Mesodermal cell (in vitro differentiated cells): ENCODE results near the gene HCRTR1.
A peak's percentile ranks its signal among the peaks of the same experiment; 100 is the strongest.

Experiments
- H3K27ac ChIP-seq: 2 replicates; pipeline ENCODE4 v1.7.0; 2013; ENCODE audit warnings: mild to moderate bottlenecking, low read depth, low read length, moderate library complexity; ENCODE audit not compliant: severe bottlenecking
- H3K36me3 ChIP-seq: 2 replicates; pipeline ENCODE4 v1.7.1; 2013; ENCODE audit warnings: mild to moderate bottlenecking, low read length, moderate library complexity; ENCODE audit not compliant: control insufficient read depth, insufficient read depth
- H3K4me1 ChIP-seq: one replicate; pipeline ENCODE4 v1.7.1; 2013; ENCODE audit warnings: mild to moderate bottlenecking, low read length; ENCODE audit not compliant: insufficient read depth, control insufficient read depth, poor library complexity, severe bottlenecking
- H3K4me3 ChIP-seq: 2 replicates; pipeline ENCODE4 v1.7.0; 2013; ENCODE audit warnings: low read length, control low read depth, mild to moderate bottlenecking; ENCODE audit not compliant: insufficient read depth, poor library complexity, severe bottlenecking; ENCODE audit errors: extremely low read depth
- H3K9me3 ChIP-seq: 2 replicates; pipeline ENCODE4 v1.7.1; 2013; ENCODE audit warnings: mild to moderate bottlenecking, low read length, moderate library complexity; ENCODE audit not compliant: control insufficient read depth
- WGBS, 2 experiments: methylation state at CpG; one replicate each; pipeline ENCODE4 v1.1.5; 2013; ENCODE audit warnings: missing lambda C conversion rate in 2 of 2; ENCODE audit not compliant: insufficient coverage in 2 of 2; 5-methylcytosine and 5-hydroxymethylcytosine counted together

The HCRTR1 gene

GRCh38 chr1:31655104-31655503 lies 37.6 kb downstream of the HCRTR1 start:
- H3K36me3 ChIP-seq = no peaks in the 10 kb centered on the region
- WGBS, 2 experiments = 86 to 89% methylated on average over 3 to 5 of the region's 6 CpGs

GRCh38 chr1:31655756-31656155 lies 38.3 kb downstream of the HCRTR1 start:
- no peak overlapping the region for H3K4me3 ChIP-seq
- H3K4me1 ChIP-seq = peaks cover 18% of the 10 kb centered on the region
- H3K27ac ChIP-seq = no peak overlapping the region
- 93 to 100% methylated on average over 1 to 2 of the region's 4 CpGs for WGBS, 2 experiments
- no peaks in the 10 kb centered on the region for H3K9me3 ChIP-seq
- no peaks in the 10 kb centered on the region for H3K36me3 ChIP-seq

More at GRCh38 chr1:31655104-31655503, 37.6 kb downstream of the HCRTR1 start:
- H3K4me1 ChIP-seq = peaks cover 18% of the 10 kb centered on the region
- no peak overlapping the region for H3K4me3 ChIP-seq
- no peak overlapping the region for H3K27ac ChIP-seq
- no peaks in the 10 kb centered on the region for H3K9me3 ChIP-seq

- no peaks in the 10 kb centered on the region for H3K36me3 ChIP-seq
- H3K4me3 ChIP-seq = no peak overlapping the region
- WGBS, 2 experiments = 87 to 96% methylated on average over 13 to 14 of the region's 14 CpGs
- H3K27ac ChIP-seq = no peak overlapping the region
- no peaks in the 10 kb centered on the region for H3K9me3 ChIP-seq
- H3K4me1 ChIP-seq = peaks cover 18% of the 10 kb centered on the region
Measured at GRCh38 chr1:31657020-31657804, 39.7 kb downstream of the HCRTR1 start.

GRCh38 chr1:31657972-31658510 lies 40.6 kb downstream of the HCRTR1 start:
- H3K27ac ChIP-seq = peak overlapping the region; percentile 23
- H3K4me3 ChIP-seq = no peak overlapping the region
- no peaks in the 10 kb centered on the region for H3K36me3 ChIP-seq
- H3K4me1 ChIP-seq = peaks cover 18% of the 10 kb centered on the region
- H3K9me3 ChIP-seq = no peaks in the 10 kb centered on the region
- WGBS, 2 experiments = 97 to 98% methylated on average over 12 of the region's 12 CpGs

DNA sequence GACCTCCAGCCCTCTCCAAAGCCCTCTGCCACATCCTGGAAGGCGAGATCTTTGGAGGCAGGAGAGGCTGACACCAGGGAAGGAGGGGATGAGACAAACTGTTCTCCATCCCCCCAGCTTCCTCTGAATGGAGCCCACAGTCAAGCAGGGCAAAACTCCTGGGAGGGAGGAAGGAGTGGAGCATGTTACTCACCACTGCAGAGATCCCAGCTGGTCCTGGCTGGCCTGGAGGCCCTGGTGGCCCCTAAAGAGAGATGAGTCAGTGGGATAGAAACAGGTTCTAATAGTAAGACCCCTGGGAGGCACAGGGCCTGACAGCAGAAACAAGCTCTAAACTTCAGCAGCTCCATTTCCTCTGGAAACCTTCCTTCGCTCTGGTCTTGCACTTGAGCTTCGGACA lies 41.2 kb downstream of the HCRTR1 start:
- 94% methylated on average over 3 of the region's 3 CpGs; no CpG with 5 or more reads in 1 of the 2 experiments for WGBS, 2 experiments
- Histone ChIP-seq H3K4me1 (peaks cover 18% of the 10 kb centered on the region), H3K4me3 (no peak overlapping the region), H3K9me3 (no peaks in the 10 kb centered on the region), H3K36me3 (no peaks in the 10 kb centered on the region), H3K27ac (peak overlapping the region; percentile 59)

DNA sequence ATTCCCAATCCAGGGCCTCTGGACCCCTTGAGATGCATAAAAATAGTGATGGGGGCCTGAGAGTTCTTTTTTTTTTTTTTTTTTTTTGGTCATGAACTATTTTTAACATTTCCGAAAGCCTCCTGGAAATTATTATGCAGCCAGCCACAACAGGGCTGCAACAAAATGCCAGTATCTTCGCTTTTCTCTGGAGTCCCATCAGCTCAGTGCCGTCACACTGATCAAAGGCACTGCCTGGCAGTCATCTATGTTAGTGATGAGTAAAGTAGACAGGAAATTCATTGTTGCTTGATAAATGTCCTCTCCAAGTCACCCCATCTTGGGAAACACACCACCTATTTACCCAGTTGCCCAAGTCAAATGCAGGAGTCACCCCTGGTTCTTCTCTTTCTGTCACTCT lies 42.4 kb downstream of the HCRTR1 start:
- no peaks in the 10 kb centered on the region for H3K36me3 ChIP-seq
- no peaks in the 10 kb centered on the region for H3K9me3 ChIP-seq
- H3K4me3 ChIP-seq = no peak overlapping the region
- WGBS, 2 experiments = 50 to 63% methylated on average over 1 to 2 of the region's 3 CpGs
- peaks cover 18% of the 10 kb centered on the region for H3K4me1 ChIP-seq
- no peak overlapping the region for H3K27ac ChIP-seq

DNA sequence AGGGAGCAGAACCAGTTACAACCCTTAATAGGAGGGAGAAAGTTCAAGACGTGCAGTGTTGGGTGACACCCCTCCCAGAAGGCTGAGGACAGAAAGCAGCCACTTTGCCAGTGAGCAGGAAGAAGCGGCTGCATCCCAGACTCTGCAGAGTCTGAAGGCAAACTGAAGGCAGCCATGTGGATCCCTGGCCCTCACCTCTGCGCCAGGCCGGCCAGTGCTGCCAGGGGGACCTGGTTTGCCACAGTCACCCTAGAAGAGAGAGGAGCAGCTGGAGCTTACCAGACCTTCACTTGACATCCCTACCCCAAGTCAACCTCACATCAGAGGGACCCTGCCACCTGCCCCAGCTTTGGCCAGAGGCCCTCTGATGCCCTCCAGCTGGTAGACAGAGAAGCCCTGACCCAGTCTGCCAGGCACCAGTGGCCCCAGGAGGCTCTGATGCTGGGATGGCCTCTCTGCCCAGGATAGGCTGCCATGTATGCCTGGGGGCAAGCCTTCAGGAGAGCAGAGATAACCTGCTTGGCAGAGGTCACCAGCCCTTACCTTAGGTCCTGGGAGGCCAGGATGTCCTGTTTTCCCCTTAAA lies 43.5 kb downstream of the HCRTR1 start:
- Histone ChIP-seq H3K27ac (no peak overlapping the region), H3K9me3 (no peaks in the 10 kb centered on the region), H3K36me3 (no peaks in the 10 kb centered on the region), H3K4me3 (no peak overlapping the region), H3K4me1 (peaks cover 18% of the 10 kb centered on the region)
- 94 to 100% methylated on average over 3 to 4 of the region's 4 CpGs for WGBS, 2 experiments

DNA sequence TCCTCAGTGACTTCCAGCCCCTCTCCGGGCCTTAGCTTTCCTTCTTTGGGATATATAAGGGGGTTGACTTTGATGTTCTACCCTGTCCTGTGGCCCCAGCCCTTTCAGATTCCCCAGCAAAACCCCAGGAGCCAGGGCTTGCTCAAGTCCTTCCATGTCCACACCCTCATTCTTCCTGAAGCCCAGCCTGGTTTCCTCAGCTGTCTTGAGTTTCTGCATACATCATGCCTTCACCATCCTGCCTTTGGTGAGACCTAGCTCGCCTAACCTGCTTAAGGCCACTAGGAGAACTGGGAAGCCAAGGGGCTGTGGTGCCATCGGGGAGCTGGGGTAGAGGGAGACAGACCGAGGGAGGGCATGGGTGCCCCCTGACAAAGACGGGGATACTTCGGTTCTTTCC lies 44.4 kb downstream of the HCRTR1 start:
- Histone ChIP-seq H3K27ac (no peak overlapping the region), H3K9me3 (no peaks in the 10 kb centered on the region), H3K4me3 (no peak overlapping the region), H3K36me3 (no peaks in the 10 kb centered on the region), H3K4me1 (peaks cover 23% of the 10 kb centered on the region)
- WGBS, 2 experiments = 92 to 100% methylated on average over 1 to 3 of the region's 6 CpGs

DNA sequence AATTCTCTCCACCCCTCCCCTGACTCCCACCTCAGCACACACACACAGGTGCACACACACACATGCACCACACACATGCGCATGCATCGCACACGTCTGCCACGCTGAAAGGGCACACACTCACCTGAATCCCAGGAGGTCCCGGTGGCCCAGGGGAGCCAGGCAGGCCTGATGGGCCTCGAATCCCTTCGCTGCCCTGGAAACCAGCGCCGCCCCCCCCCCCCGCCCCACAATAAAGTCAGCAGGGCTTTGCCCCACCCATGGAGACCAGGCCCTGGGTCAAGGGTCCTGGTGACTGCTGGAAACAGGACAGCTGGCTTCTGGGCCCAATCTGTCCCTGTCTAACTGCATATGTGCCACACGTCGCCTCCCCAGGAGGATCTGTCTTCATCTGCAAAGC lies 45.0 kb downstream of the HCRTR1 start:
- Histone ChIP-seq H3K4me3 (no peak overlapping the region), H3K27ac (no peak overlapping the region), H3K9me3 (no peaks in the 10 kb centered on the region), H3K36me3 (no peaks in the 10 kb centered on the region), H3K4me1 (peaks cover 23% of the 10 kb centered on the region)
- WGBS, 2 experiments = 97 to 98% methylated on average over 6 to 10 of the region's 12 CpGs

- Histone ChIP-seq H3K36me3 (no peaks in the 10 kb centered on the region), H3K4me1 (peaks cover 14% of the 10 kb centered on the region), H3K27ac (no peak overlapping the region), H3K9me3 (no peaks in the 10 kb centered on the region), H3K4me3 (no peak overlapping the region)
- WGBS, 2 experiments = 38 to 50% methylated on average over 7 to 9 of the region's 9 CpGs
Measured at GRCh38 chr1:31663622-31664452, 46.3 kb downstream of the HCRTR1 start.
